Uterine smooth muscle cell (primary cell): Measurements from ENCODE around the gene SHMT2. TPM values are rescaled to one million over a fixed set of nuclear protein-coding genes. Genes with fewer than 3 reads are reported as not detected.

Experiments used
- total RNA-seq: library from RNA; depleted of rRNA; stranded (reverse); fragments of >200 nt; gene quantifications from 2 replicates; pipeline ENCODE4 v1.2.3, GENCODE V29; 2014

The SHMT2 gene
- total RNA-seq, result 368 and 374 TPM in 2 replicates

GRCh38 chr12:57229634-57230380 is at the start of gene SHMT2:
TSS of gene SHMT2 (plus strand) at chr12:57229711. CDS start at chr12:57229779, 68 bp downstream.

GRCh38 chr12:57216014-57216911 is 13.2 kb upstream of the SHMT2 start, which contains the start of gene NXPH4:
TSS of gene NXPH4 (plus strand) at chr12:57216794. CDS start at chr12:57216970, 176 bp downstream.

GRCh38 chr12:57250956-57251355 is 21.4 kb downstream of the SHMT2 start, which contains the start of gene STAC3:
TSS of gene STAC3 (minus strand) at chr12:57251187. CDS start at chr12:57249636, 1,551 bp downstream.

Other genes with a start within 250 kb of the SHMT2 start
- gene ZBTB39, start 223.2 kb upstream of the SHMT2 start, total RNA-seq, result 5.1 and 5.3 TPM in 2 replicates
- not detected in 2 replicates for gene TAC3, start 213.2 kb upstream of the SHMT2 start, total RNA-seq
- 0.12 TPM in 1 of 2 replicates, not detected in the other for gene MYO1A, start 179.6 kb upstream of the SHMT2 start, total RNA-seq
- gene NEMP1, start 150.9 kb upstream of the SHMT2 start, total RNA-seq, result 12.7 and 22.1 TPM in 2 replicates
- gene NAB2, start 140.6 kb upstream of the SHMT2 start, total RNA-seq, result 88.9 and 104 TPM in 2 replicates
- 55.6 and 61.0 TPM in 2 replicates for gene STAT6, start 118.3 kb upstream of the SHMT2 start, total RNA-seq
- gene LRP1, start 101.2 kb upstream of the SHMT2 start, total RNA-seq, result 222 and 524 TPM in 2 replicates
- gene LRP1-AS, start 82.1 kb upstream of the SHMT2 start, total RNA-seq, result not detected in 2 replicates
- gene NXPH4, start 12.9 kb upstream of the SHMT2 start, total RNA-seq, result 1.7 and 4.0 TPM in 2 replicates
- 0.22 and 0.50 TPM in 2 replicates for gene STAC3, start 21.5 kb downstream of the SHMT2 start, total RNA-seq
- gene R3HDM2, start 201.3 kb downstream of the SHMT2 start, total RNA-seq, result 12.4 and 13.6 TPM in 2 replicates
- gene INHBC, start 205.1 kb downstream of the SHMT2 start, total RNA-seq, result not detected in 2 replicates
- gene INHBE, start 225.6 kb downstream of the SHMT2 start, total RNA-seq, result 2.1 and 17.0 TPM in 2 replicates
- 2.4 and 3.1 TPM in 2 replicates for gene GLI1, start 230.1 kb downstream of the SHMT2 start, total RNA-seq